Immature natural killer cell (primary cell): ENCODE measurements around the gene MUC5AC. TPM values are rescaled to one million over a fixed set of nuclear protein-coding genes. Genes with fewer than 3 reads are reported as not detected.
"Not testable (repeated sequence)": the region's sequence is repeated elsewhere in the genome, so short reads cannot be mapped to it uniquely, and the experiment has no call there.

Experiments
- DNase-seq, 3 donors: peaks; one replicate each; pipeline ENCODE4 v3.0.0; 2022; ENCODE audit warnings: mixed read lengths in 1 of 3
- H3K27ac Mint-ChIP-seq, 6 donors: one replicate each; pipeline ENCODE4 v1.8.0; 2020; ENCODE audit warnings: mixed read lengths in 6 of 6, mild to moderate bottlenecking in 5 of 6, inconsistent platforms in 4 of 6, moderate library complexity in 3 of 6
- H3K27me3 Mint-ChIP-seq, 3 donors: one replicate each; pipeline ENCODE4 v1.8.0; 2020 to 2021; ENCODE audit warnings: low read depth in 3 of 3, mild to moderate bottlenecking in 3 of 3, mixed read lengths in 3 of 3, moderate library complexity in 3 of 3, inconsistent platforms in 1 of 3
- H3K36me3 Mint-ChIP-seq, 3 donors: one replicate each; pipeline ENCODE4 v1.8.0; 2020; ENCODE audit warnings: mixed read lengths in 3 of 3, inconsistent platforms in 2 of 3, mild to moderate bottlenecking in 2 of 3
- H3K4me1 Mint-ChIP-seq, 2 donors: one replicate each; pipeline ENCODE4 v1.8.0; 2020; ENCODE audit warnings: inconsistent platforms in 2 of 2, mild to moderate bottlenecking in 2 of 2, mixed read lengths in 2 of 2, moderate library complexity in 1 of 2
- H3K4me3 Mint-ChIP-seq, 5 donors: one replicate each; pipeline ENCODE4 v1.8.0; 2020; ENCODE audit warnings: mild to moderate bottlenecking in 5 of 5, mixed read lengths in 5 of 5, inconsistent platforms in 3 of 5, moderate library complexity in 3 of 5
- H3K9me3 Mint-ChIP-seq, 6 donors: one replicate each; pipeline ENCODE4 v1.8.0; 2020; ENCODE audit warnings: mild to moderate bottlenecking in 6 of 6, mixed read lengths in 6 of 6, inconsistent platforms in 4 of 6, moderate library complexity in 3 of 6
- polyA plus RNA-seq, 3 donors: library from polyadenylated mRNA; unstranded; fragments of 300-500 nt; fragmentation: Illumina TruSeq; gene quantifications; one replicate each; pipeline ENCODE4 v1.2.3, GENCODE V29; 2021

MUC5AC gene
- polyA plus RNA-seq, 3 donors from 2014 or later = not detected

DNA sequence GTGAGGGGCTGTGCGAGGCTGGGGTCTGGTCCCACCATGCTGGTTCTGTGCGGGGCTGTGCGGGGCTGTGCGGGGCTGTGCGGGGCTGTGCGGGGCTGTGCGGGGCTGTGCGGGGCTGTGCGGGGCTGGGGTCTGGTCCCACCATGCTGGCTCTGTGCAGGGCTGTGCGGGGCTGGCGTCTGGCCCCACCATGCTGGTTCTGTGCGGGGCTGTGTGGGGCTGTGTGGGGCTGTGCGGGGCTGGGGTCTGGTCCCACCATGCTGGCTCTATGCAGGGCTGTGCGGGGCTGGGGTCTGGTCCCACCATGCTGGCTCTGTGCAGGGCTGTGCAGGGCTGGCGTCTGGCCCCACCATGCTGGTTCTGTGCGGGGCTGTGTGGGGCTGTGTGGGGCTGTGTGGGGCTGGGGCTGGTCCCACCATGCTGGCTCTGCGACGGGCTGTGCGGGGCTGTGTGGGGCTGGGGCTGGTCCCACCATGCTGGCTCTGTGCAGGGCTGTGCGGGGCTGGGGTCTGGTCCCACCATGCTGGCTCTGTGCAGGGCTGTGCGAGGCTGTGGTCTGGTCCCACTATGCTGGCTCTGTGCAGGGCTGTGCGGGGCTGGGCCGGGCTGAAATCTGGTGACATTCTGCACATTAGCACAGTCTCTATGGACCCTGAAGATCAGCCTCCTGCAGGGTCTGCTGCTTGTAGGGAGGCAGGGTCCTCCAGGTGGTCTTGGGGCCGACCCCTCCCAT lies 1.9 kb downstream of the MUC5AC start:
- not testable (repeated sequence) for H3K4me1 Mint-ChIP-seq, H3K36me3 Mint-ChIP-seq, DNase-seq, H3K27me3 Mint-ChIP-seq, H3K27ac Mint-ChIP-seq, H3K4me3 Mint-ChIP-seq, H3K9me3 Mint-ChIP-seq

DNA sequence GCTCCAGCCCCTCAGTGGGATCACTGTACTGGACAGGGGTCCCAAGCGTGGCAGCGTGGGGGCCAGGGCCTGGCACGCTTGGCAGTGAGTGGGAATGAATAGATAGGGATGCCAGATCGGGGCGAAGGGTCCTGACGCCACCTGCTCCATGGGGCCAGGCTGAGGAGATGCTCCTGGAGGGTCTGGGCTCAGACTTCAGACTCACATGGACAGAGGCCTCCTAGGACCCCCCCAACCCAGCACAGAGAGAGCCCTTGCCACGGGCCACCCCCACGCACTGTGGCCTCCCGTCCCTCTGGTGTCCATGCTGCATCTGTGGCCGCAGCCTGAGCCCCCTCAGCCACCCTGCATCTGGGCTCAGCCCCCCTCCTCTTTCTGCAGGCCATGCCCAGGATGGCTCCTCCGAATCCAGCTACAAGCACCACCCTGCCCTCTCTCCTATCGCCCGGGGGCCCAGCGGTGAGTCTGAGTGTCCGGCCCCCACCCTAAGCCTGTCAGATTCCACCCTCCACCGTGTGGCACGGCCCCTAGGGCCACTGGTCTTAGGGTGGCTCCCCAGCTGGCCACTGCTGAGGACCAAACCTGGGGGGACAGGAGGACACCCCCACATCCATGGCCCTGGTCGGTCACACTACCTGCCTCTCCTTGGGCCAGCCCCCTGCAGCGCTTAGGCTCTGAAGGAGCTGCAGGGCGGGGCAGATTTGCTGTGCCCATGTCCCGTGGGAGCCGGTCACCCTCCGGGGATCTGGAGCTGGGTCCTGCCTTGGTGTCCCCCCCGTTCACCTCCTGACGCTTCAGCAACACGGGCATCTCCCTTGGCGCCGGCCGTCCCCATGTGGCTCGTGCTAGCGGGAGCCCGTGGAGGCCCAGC lies 2.7 kb downstream of the MUC5AC start:
- H3K36me3 Mint-ChIP-seq = no peaks in the 10 kb centered on the region
- DNase-seq = no peak
- H3K27ac Mint-ChIP-seq = no peak overlapping the region
- H3K4me3 Mint-ChIP-seq = no peak overlapping the region
- H3K9me3 Mint-ChIP-seq = no peaks in the 10 kb centered on the region
- no peaks in the 10 kb centered on the region for H3K4me1 Mint-ChIP-seq
- H3K27me3 Mint-ChIP-seq = peaks cover 0 to 6% (median 2%) of the 10 kb centered on the region in 3 donors

GRCh38 chr11:1161410-1162137 lies 3.8 kb downstream of the MUC5AC start:
- Mint-ChIP-seq H3K27me3 (peaks cover 0 to 6% (median 2%) of the 10 kb centered on the region in 3 donors), H3K4me3 (no peak overlapping the region), H3K4me1 (no peaks in the 10 kb centered on the region), H3K27ac (no peak overlapping the region), H3K36me3 (no peaks in the 10 kb centered on the region), H3K9me3 (no peaks in the 10 kb centered on the region)
- DNase-seq = no peak

DNA sequence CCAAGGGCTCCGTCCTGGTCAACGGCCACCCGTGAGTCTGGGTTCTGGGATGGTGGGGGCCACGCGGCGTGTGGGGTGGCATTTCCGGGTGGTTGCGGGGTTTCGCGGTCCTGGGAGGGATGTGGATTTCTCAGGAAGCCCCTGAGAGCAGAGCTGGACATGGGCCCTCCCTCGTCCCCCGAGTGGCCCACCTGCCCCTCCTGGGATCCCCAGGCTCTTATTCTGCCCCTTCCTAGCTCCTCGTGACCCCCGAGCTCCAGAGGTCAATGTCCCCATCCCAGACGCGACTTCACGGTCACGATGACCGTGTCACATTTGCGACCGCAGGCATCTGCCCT lies 4.4 kb downstream of the MUC5AC start:
- Mint-ChIP-seq H3K4me1 (no peaks in the 10 kb centered on the region), H3K27ac (no peak overlapping the region)
- no peak for DNase-seq

DNA sequence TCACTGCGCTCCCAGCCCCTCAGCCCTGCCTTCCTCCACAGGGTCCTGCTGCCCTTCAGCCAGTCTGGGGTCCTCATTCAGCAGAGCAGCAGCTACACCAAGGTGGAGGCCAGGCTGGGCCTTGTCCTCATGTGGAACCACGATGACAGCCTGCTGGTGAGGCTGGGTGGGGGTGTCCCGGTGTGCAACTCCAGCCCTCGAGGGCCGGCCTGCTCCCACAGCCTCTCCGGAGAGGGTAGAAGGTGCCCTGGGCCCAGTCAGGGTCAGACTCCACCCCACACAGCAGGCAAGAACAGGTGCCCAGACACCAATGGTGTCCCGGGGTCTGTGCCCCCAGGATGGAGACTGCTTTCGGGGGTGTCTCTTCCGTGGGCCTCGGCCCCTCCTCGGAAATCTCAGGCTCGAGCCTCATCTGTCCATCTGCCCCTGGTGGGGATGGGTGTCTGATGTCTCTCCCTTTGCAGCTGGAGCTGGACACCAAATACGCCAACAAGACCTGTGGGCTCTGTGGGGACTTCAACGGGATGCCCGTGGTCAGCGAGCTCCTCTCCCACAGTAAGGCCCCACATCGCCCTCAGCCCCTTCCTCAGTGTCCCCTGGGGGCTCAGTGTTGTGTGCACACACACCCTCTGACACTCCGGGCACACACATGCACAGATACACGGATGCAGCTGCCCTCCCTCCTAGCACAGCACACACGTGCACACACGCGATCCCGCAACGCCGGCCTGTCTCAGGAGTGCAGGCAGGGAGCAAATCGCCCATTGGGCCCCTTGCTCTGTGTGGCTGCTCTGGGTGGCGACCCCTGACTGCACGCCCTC lies 4.9 kb downstream of the MUC5AC start:
- no peak overlapping the region for H3K27ac Mint-ChIP-seq

More for the DNA sequence above, 4.4 kb downstream of the MUC5AC start:
- no peak overlapping the region for H3K4me3 Mint-ChIP-seq
- H3K36me3 Mint-ChIP-seq = no peaks in the 10 kb centered on the region
- H3K9me3 Mint-ChIP-seq = no peaks in the 10 kb centered on the region
- H3K27me3 Mint-ChIP-seq = peaks cover 0 to 4% (median 2%) of the 10 kb centered on the region in 3 donors

DNA sequence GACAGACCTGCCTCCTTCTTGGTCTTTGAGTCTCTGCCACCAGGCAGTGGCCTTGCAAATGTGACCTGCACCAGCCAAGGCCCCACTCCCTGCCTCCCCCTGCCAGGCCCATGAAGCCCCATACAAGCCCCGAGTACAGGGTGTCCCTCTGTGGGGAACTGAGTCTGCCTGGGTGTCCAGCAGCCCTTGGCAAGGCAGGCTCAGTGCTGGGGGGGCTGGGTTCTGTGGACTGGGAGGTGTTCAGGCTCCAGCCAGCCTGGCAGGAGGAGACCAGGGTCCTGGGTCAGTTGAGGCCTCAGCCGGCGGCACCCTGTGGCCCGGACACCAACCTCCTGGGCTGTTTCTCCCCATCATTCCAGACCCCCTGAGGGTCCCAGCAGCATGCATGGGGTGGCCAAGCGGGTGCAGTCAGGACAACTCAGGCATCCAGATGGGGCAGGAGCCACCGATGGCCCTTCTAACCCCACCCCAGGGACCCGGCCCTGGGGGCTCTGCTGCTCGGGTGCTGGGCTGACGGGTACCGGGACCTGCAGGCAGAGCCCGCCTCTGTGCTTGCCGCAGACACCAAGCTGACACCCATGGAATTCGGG lies 5.7 kb downstream of the MUC5AC start:
- no peak overlapping the region for H3K27ac Mint-ChIP-seq
- H3K4me1 Mint-ChIP-seq = no peaks in the 10 kb centered on the region
- no peak for DNase-seq
- peaks cover 0 to 2% (median 2%) of the 10 kb centered on the region in 3 donors for H3K27me3 Mint-ChIP-seq
- H3K9me3 Mint-ChIP-seq = no peaks in the 10 kb centered on the region
- H3K4me3 Mint-ChIP-seq = no peak overlapping the region
- H3K36me3 Mint-ChIP-seq = no peaks in the 10 kb centered on the region

More for the DNA sequence above, 4.9 kb downstream of the MUC5AC start:
- H3K4me1 Mint-ChIP-seq = no peaks in the 10 kb centered on the region
- DNase-seq = no peak
- peaks cover 0 to 2% (median 2%) of the 10 kb centered on the region in 3 donors for H3K27me3 Mint-ChIP-seq
- no peaks in the 10 kb centered on the region for H3K9me3 Mint-ChIP-seq
- H3K36me3 Mint-ChIP-seq = no peaks in the 10 kb centered on the region
- H3K4me3 Mint-ChIP-seq = no peak overlapping the region

GRCh38 chr11:1163911-1164735 lies 6.4 kb downstream of the MUC5AC start:
- no peaks in the 10 kb centered on the region for H3K9me3 Mint-ChIP-seq
- peaks cover 0 to 2% (median 2%) of the 10 kb centered on the region in 3 donors for H3K27me3 Mint-ChIP-seq
- no peak overlapping the region for H3K27ac Mint-ChIP-seq
- no peaks in the 10 kb centered on the region for H3K36me3 Mint-ChIP-seq
- no peaks in the 10 kb centered on the region for H3K4me1 Mint-ChIP-seq
- DNase-seq = no peak
- no peak overlapping the region for H3K4me3 Mint-ChIP-seq

- H3K27me3 Mint-ChIP-seq, H3K9me3 Mint-ChIP-seq: not testable (repeated sequence)
Measured at GRCh38 chr11:1164779-1165255, 7.1 kb downstream of the MUC5AC start.

DNA sequence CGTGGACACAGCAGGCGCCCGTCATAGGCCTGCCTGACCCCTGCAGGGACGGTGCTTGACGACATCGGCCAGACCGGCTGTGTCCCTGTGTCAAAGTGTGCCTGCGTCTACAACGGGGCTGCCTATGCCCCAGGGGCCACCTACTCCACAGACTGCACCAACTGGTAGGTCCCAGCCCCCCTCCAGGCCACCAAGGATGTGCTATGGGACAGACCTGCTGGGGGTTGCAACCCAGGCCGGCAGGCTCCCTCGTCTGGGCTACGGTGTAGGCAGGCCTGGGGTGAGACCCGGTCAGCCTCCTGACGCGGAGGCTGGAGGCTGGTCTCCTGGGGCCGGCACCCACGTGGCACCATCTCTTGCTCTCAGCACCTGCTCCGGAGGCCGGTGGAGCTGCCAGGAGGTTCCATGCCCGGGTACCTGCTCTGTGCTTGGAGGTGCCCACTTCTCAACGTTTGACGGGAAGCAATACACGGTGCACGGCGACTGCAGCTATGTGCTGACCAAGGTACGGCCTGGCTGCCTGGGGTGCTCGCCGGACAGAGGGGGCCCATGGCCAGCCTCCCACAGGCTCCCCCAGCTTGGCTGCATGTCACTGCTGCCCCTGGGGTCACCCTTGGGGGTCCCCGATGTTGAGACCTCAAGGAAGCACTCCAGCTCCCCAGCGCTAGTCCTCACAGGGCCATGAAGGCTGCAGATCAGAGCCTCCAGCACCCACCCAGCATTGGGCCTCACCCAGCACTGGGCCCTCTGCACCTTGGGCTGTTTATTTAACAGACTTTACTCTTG lies 7.7 kb downstream of the MUC5AC start:
- DNase-seq = no peak
- H3K9me3 Mint-ChIP-seq = no peaks in the 10 kb centered on the region
- H3K36me3 Mint-ChIP-seq = no peaks in the 10 kb centered on the region
- no peaks in the 10 kb centered on the region for H3K4me1 Mint-ChIP-seq
- H3K27ac Mint-ChIP-seq = no peak overlapping the region
- H3K4me3 Mint-ChIP-seq = no peak overlapping the region
- H3K27me3 Mint-ChIP-seq = peaks cover 0 to 2% (median 2%) of the 10 kb centered on the region in 3 donors

More at GRCh38 chr11:1164779-1165255, 7.1 kb downstream of the MUC5AC start:
- not testable (repeated sequence) for DNase-seq, H3K27ac Mint-ChIP-seq, H3K4me1 Mint-ChIP-seq, H3K36me3 Mint-ChIP-seq, H3K4me3 Mint-ChIP-seq

- Mint-ChIP-seq H3K4me3 (no peak overlapping the region), H3K36me3 (no peaks in the 10 kb centered on the region), H3K27ac (no peak overlapping the region), H3K9me3 (peaks cover 0 to 2% (median 0%) of the 10 kb centered on the region in 6 donors), H3K27me3 (peaks cover 0 to 5% (median 0%) of the 10 kb centered on the region in 3 donors), H3K4me1 (no peaks in the 10 kb centered on the region)
- DNase-seq = no peak
Measured at GRCh38 chr11:1167256-1167655, 9.5 kb downstream of the MUC5AC start.

DNA sequence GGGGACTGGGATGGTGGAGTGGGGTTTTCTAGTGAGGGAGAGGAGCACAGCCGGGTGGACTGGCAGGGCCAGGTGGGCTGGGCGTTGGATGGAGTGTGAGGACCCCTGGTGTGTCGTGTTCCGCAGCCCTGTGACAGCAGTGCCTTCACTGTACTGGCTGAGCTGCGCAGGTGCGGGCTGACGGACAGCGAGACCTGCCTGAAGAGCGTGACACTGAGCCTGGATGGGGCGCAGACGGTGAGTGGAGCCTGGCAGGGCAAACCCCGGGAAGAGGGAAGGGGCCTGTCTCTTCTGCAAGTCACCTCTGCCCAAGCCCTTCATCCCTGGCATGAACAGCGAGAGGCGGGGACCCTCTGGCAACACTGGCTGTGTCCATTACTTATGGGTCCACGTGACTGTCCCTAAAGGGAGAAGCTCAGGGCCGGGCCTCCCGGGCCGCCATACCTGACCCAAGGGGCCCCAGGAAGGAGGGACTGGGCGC lies 10.0 kb downstream of the MUC5AC start:
- H3K27me3 Mint-ChIP-seq = peaks cover 0 to 5% (median 0%) of the 10 kb centered on the region in 3 donors
- no peak overlapping the region for H3K27ac Mint-ChIP-seq
- no peaks in the 10 kb centered on the region for H3K36me3 Mint-ChIP-seq
- peaks cover 0 to 2% (median 0%) of the 10 kb centered on the region in 6 donors for H3K9me3 Mint-ChIP-seq
- no peak for DNase-seq
- no peak overlapping the region for H3K4me3 Mint-ChIP-seq
- no peaks in the 10 kb centered on the region for H3K4me1 Mint-ChIP-seq
